Measurements from ENCODE around the gene FFAR4. TPM values are rescaled to one million over a fixed set of nuclear protein-coding genes. Genes with fewer than 3 reads are reported as not detected.

Gene FFAR4
- total RNA-seq, 1 donor from 2014 or later = not detected

Other genes with a start within 250 kb of the FFAR4 start
- 1.8 and 2.3 TPM in 2 replicates for gene MYOF, start 84.3 kb upstream of the FFAR4 start, total RNA-seq
- gene CEP55, start 70.1 kb upstream of the FFAR4 start, total RNA-seq = 47.8 and 49.4 TPM in 2 replicates
- gene RBP4, start 34.6 kb downstream of the FFAR4 start, total RNA-seq = not detected in 2 replicates
- not detected in 2 replicates for gene PDE6C, start 45.9 kb downstream of the FFAR4 start, total RNA-seq
- 16.7 and 17.7 TPM in 2 replicates for gene FRA10AC1, start 135.9 kb downstream of the FFAR4 start, total RNA-seq
- not detected in 2 replicates for gene LGI1, start 191.3 kb downstream of the FFAR4 start, total RNA-seq